ENCODE results near the gene DENND6B.
A peak's percentile ranks its signal among the peaks of the same experiment; 100 is the strongest.
"Not testable (repeated sequence)": the region's sequence is repeated elsewhere in the genome, so short reads cannot be mapped to it uniquely, and the experiment has no call there.

The DENND6B gene

GRCh38 chr22:50338860-50339462 lies 12.1 kb upstream of the DENND6B start:
- Histone ChIP-seq H3K9me2 (replicated peaks; ENCODE audit: insufficient read depth, low read length) (no peaks in the 10 kb centered on the region), H3K4me1 (ENCODE audit: low read length) (peaks cover 11% of the 10 kb centered on the region; the same call in 1 of the 2 replicates), H3K9me3 (replicated peaks; ENCODE audit: insufficient read depth, low read length) (no peaks in the 10 kb centered on the region), H3K9ac (ENCODE audit: low read length) (no peak overlapping the region), H3K79me2 (ENCODE audit: low read length) (peaks cover 3% of the 10 kb centered on the region), H3K4me3 (ENCODE audit: low read length) (no peak overlapping the region), H4K20me1 (ENCODE audit: insufficient read depth, low read length) (no peaks in the 10 kb centered on the region), H3K4me2 (ENCODE audit: low read depth, low read length) (no peak overlapping the region), H3K36me3 (replicated peaks; ENCODE audit: insufficient read depth, low read length) (no peaks in the 10 kb centered on the region), H3K27me3 (replicated peaks; ENCODE audit: insufficient read depth, low read length) (no peaks in the 10 kb centered on the region), H3K27ac (ENCODE audit: low read length) (no peak overlapping the region), H3F3A (ENCODE audit: insufficient read depth, low read length) (peaks cover 26% of the 10 kb centered on the region), H2AFZ (ENCODE audit: low read length) (no peak overlapping the region)
- DNase-seq: no peak
- TF ChIP-seq CTCF (IDR thresholded peaks at IDR 0.05; ENCODE audit: low read length): no peak
- TF ChIP-seq EZH2 (optimal IDR thresholded peaks at IDR 0.05; ENCODE audit: low read depth, low read length): no peak
- no peak for TF ChIP-seq EZH2phosphoT487 (IDR thresholded peaks at IDR 0.05; ENCODE audit: low read length)

GRCh38 chr22:50338042-50338573 lies 11.3 kb upstream of the DENND6B start:
- Histone ChIP-seq H4K20me1 (ENCODE audit: insufficient read depth, low read length) (no peaks in the 10 kb centered on the region), H3K9me3 (replicated peaks; ENCODE audit: insufficient read depth, low read length) (no peaks in the 10 kb centered on the region), H3K4me3 (ENCODE audit: low read length) (no peak overlapping the region), H2AFZ (ENCODE audit: low read length) (no peak overlapping the region), H3F3A (ENCODE audit: insufficient read depth, low read length) (peaks cover 31% of the 10 kb centered on the region), H3K9ac (ENCODE audit: low read length) (no peak overlapping the region), H3K9me2 (replicated peaks; ENCODE audit: insufficient read depth, low read length) (no peaks in the 10 kb centered on the region), H3K4me2 (ENCODE audit: low read depth, low read length) (no peak overlapping the region), H3K4me1 (ENCODE audit: low read length) (peaks cover 17% of the 10 kb centered on the region), H3K27ac (ENCODE audit: low read length) (no peak overlapping the region), H3K79me2 (ENCODE audit: low read length) (no peaks in the 10 kb centered on the region), H3K36me3 (replicated peaks; ENCODE audit: insufficient read depth, low read length) (no peaks in the 10 kb centered on the region), H3K27me3 (replicated peaks; ENCODE audit: insufficient read depth, low read length) (no peaks in the 10 kb centered on the region)
- no peak for DNase-seq
- no peak for TF ChIP-seq EZH2phosphoT487 (IDR thresholded peaks at IDR 0.05; ENCODE audit: low read length)
- no peak for TF ChIP-seq EZH2 (optimal IDR thresholded peaks at IDR 0.05; ENCODE audit: low read depth, low read length)
- no peak for TF ChIP-seq CTCF (IDR thresholded peaks at IDR 0.05; ENCODE audit: low read length)

GRCh38 chr22:50337262-50338041 lies 10.6 kb upstream of the DENND6B start:
- Histone ChIP-seq H3K4me3 (ENCODE audit: low read length) (no peak overlapping the region), H3K79me2 (ENCODE audit: low read length) (no peaks in the 10 kb centered on the region), H3K4me2 (ENCODE audit: low read depth, low read length) (no peak overlapping the region), H3K4me1 (ENCODE audit: low read length) (peaks cover 17% of the 10 kb centered on the region), H3K9me3 (replicated peaks; ENCODE audit: insufficient read depth, low read length) (no peaks in the 10 kb centered on the region), H3K9ac (ENCODE audit: low read length) (no peak overlapping the region), H3F3A (ENCODE audit: insufficient read depth, low read length) (peaks cover 26% of the 10 kb centered on the region), H3K27ac (ENCODE audit: low read length) (no peak overlapping the region), H4K20me1 (ENCODE audit: insufficient read depth, low read length) (no peaks in the 10 kb centered on the region), H3K9me2 (replicated peaks; ENCODE audit: insufficient read depth, low read length) (no peaks in the 10 kb centered on the region), H2AFZ (ENCODE audit: low read length) (no peak overlapping the region), H3K36me3 (replicated peaks; ENCODE audit: insufficient read depth, low read length) (no peaks in the 10 kb centered on the region), H3K27me3 (replicated peaks; ENCODE audit: insufficient read depth, low read length) (no peaks in the 10 kb centered on the region)
- DNase-seq: no peak
- no peak for TF ChIP-seq CTCF (IDR thresholded peaks at IDR 0.05; ENCODE audit: low read length)
- TF ChIP-seq EZH2phosphoT487 (IDR thresholded peaks at IDR 0.05; ENCODE audit: low read length): no peak
- no peak for TF ChIP-seq EZH2 (optimal IDR thresholded peaks at IDR 0.05; ENCODE audit: low read depth, low read length)

GRCh38 chr22:50334433-50334832 lies 7.6 kb upstream of the DENND6B start:
- H3K9me2 ChIP-seq (replicated peaks; ENCODE audit: insufficient read depth, low read length); H3K4me2 ChIP-seq (ENCODE audit: low read depth, low read length); H3K36me3 ChIP-seq (replicated peaks; ENCODE audit: insufficient read depth, low read length); H3K79me2 ChIP-seq (ENCODE audit: low read length); H3K27me3 ChIP-seq (replicated peaks; ENCODE audit: insufficient read depth, low read length); H3K4me3 ChIP-seq (ENCODE audit: low read length); H4K20me1 ChIP-seq (ENCODE audit: insufficient read depth, low read length); H3K9me3 ChIP-seq (replicated peaks; ENCODE audit: insufficient read depth, low read length): not testable (repeated sequence)
- DNase-seq: peak; percentile 90
- H3K4me1 ChIP-seq (ENCODE audit: low read length): peaks cover 14% of the 10 kb centered on the region
- peak overlapping the region; percentile 46; the same call in 1 of the 2 replicates for H3K9ac ChIP-seq (ENCODE audit: low read length)
- peaks cover 14% of the 10 kb centered on the region for H3F3A ChIP-seq (ENCODE audit: insufficient read depth, low read length)
- H3K27ac ChIP-seq (ENCODE audit: low read length): peak overlapping the region; percentile 85
- 0 out of 2 replicates have a peak overlapping the region, but pooled peaks have one; percentile 14 for H2AFZ ChIP-seq (ENCODE audit: low read length)

All from MM.1S (cell line).